Measurements from ENCODE around the gene ZFHX3. TPM values are rescaled to one million over a fixed set of nuclear protein-coding genes. Genes with fewer than 3 reads are reported as not detected.

Gene ZFHX3
- total and polyA plus RNA-seq, 9 donors = 5.2 to 12.0 (median 7.5) TPM

GRCh38 chr16:72951916-72952315 lies 96.0 kb downstream of the ZFHX3 start:
- WGBS (ENCODE audit: insufficient coverage) = 100% methylated on average over 1 of the region's 3 CpGs
- Histone ChIP-seq H3K36me3 (ENCODE audit: control insufficient read depth, insufficient read depth, low read length) (peaks cover 27% of the 10 kb centered on the region), H3K9me3 (replicated peaks; ENCODE audit: control insufficient read depth, low read depth, low read length) (no peaks in the 10 kb centered on the region), H3K27me3 (ENCODE audit: control insufficient read depth, insufficient read depth, low read length) (no peaks in the 10 kb centered on the region), H3K4me1 (ENCODE audit: control insufficient read depth, insufficient read depth, low read length) (peaks cover 32% of the 10 kb centered on the region), H3K27ac (ENCODE audit: low read length) (no peak overlapping the region), H3K4me3 (ENCODE audit: low read length) (no peak overlapping the region)
- DNase-seq = no peak

GRCh38 chr16:72950669-72951068 lies 97.3 kb downstream of the ZFHX3 start:
- peaks cover 42% of the 10 kb centered on the region for H3K4me1 ChIP-seq (ENCODE audit: control insufficient read depth, insufficient read depth, low read length)
- H3K27ac ChIP-seq (ENCODE audit: low read length) = no peak overlapping the region
- 94% methylated on average over 20 of the region's 20 CpGs for WGBS (ENCODE audit: insufficient coverage)
- no peaks in the 10 kb centered on the region for H3K9me3 ChIP-seq (replicated peaks; ENCODE audit: control insufficient read depth, low read depth, low read length)
- H3K27me3 ChIP-seq (ENCODE audit: control insufficient read depth, insufficient read depth, low read length) = no peaks in the 10 kb centered on the region
- H3K36me3 ChIP-seq (ENCODE audit: control insufficient read depth, insufficient read depth, low read length) = peaks cover 27% of the 10 kb centered on the region
- no peak overlapping the region for H3K4me3 ChIP-seq (ENCODE audit: low read length)
- no peak for DNase-seq

- DNase-seq = no peak
- H3K27me3 ChIP-seq (ENCODE audit: control insufficient read depth, insufficient read depth, low read length) = no peaks in the 10 kb centered on the region
- no peaks in the 10 kb centered on the region for H3K9me3 ChIP-seq (replicated peaks; ENCODE audit: control insufficient read depth, low read depth, low read length)
- WGBS (ENCODE audit: insufficient coverage) = 80% methylated on average over 17 of the region's 17 CpGs
- H3K27ac ChIP-seq (ENCODE audit: low read length) = no peak overlapping the region
- peaks cover 29% of the 10 kb centered on the region for H3K36me3 ChIP-seq (ENCODE audit: control insufficient read depth, insufficient read depth, low read length)
- H3K4me3 ChIP-seq (ENCODE audit: low read length) = no peak overlapping the region
- peaks cover 38% of the 10 kb centered on the region for H3K4me1 ChIP-seq (ENCODE audit: control insufficient read depth, insufficient read depth, low read length)
Observed at GRCh38 chr16:72948238-72948829, 99.6 kb downstream of the ZFHX3 start.

GRCh38 chr16:72947379-72948237 lies 100.3 kb downstream of the ZFHX3 start:
- WGBS (ENCODE audit: insufficient coverage) = 59% methylated on average over 9 of the region's 26 CpGs
- Histone ChIP-seq H3K27me3 (ENCODE audit: control insufficient read depth, insufficient read depth, low read length) (no peaks in the 10 kb centered on the region), H3K27ac (ENCODE audit: low read length) (no peak overlapping the region), H3K4me1 (ENCODE audit: control insufficient read depth, insufficient read depth, low read length) (peaks cover 30% of the 10 kb centered on the region), H3K36me3 (ENCODE audit: control insufficient read depth, insufficient read depth, low read length) (peaks cover 29% of the 10 kb centered on the region), H3K9me3 (replicated peaks; ENCODE audit: control insufficient read depth, low read depth, low read length) (no peaks in the 10 kb centered on the region), H3K4me3 (ENCODE audit: low read length) (no peak overlapping the region)
- no peak for DNase-seq

- 69% methylated on average over 11 of the region's 15 CpGs for WGBS (ENCODE audit: insufficient coverage)
- Histone ChIP-seq H3K36me3 (ENCODE audit: control insufficient read depth, insufficient read depth, low read length) (peaks cover 29% of the 10 kb centered on the region), H3K27me3 (ENCODE audit: control insufficient read depth, insufficient read depth, low read length) (no peaks in the 10 kb centered on the region), H3K27ac (ENCODE audit: low read length) (no peak overlapping the region), H3K9me3 (replicated peaks; ENCODE audit: control insufficient read depth, low read depth, low read length) (no peaks in the 10 kb centered on the region), H3K4me1 (ENCODE audit: control insufficient read depth, insufficient read depth, low read length) (peaks cover 22% of the 10 kb centered on the region), H3K4me3 (ENCODE audit: low read length) (no peak overlapping the region)
- DNase-seq = no peak
Observed at GRCh38 chr16:72946474-72947194, 101.3 kb downstream of the ZFHX3 start.

GRCh38 chr16:72946063-72946462 lies 101.9 kb downstream of the ZFHX3 start:
- no peak for DNase-seq
- WGBS (ENCODE audit: insufficient coverage) = 80% methylated on average over 2 of the region's 3 CpGs
- H3K9me3 ChIP-seq (replicated peaks; ENCODE audit: control insufficient read depth, low read depth, low read length) = no peaks in the 10 kb centered on the region
- peaks cover 22% of the 10 kb centered on the region for H3K4me1 ChIP-seq (ENCODE audit: control insufficient read depth, insufficient read depth, low read length)
- H3K4me3 ChIP-seq (ENCODE audit: low read length) = no peak overlapping the region
- no peak overlapping the region for H3K27ac ChIP-seq (ENCODE audit: low read length)
- no peaks in the 10 kb centered on the region for H3K27me3 ChIP-seq (ENCODE audit: control insufficient read depth, insufficient read depth, low read length)
- H3K36me3 ChIP-seq (ENCODE audit: control insufficient read depth, insufficient read depth, low read length) = peaks cover 29% of the 10 kb centered on the region

GRCh38 chr16:72945611-72946010 lies 102.3 kb downstream of the ZFHX3 start:
- Histone ChIP-seq H3K9me3 (replicated peaks; ENCODE audit: control insufficient read depth, low read depth, low read length) (no peaks in the 10 kb centered on the region), H3K4me1 (ENCODE audit: control insufficient read depth, insufficient read depth, low read length) (peaks cover 22% of the 10 kb centered on the region), H3K4me3 (ENCODE audit: low read length) (no peak overlapping the region), H3K36me3 (ENCODE audit: control insufficient read depth, insufficient read depth, low read length) (peaks cover 25% of the 10 kb centered on the region), H3K27me3 (ENCODE audit: control insufficient read depth, insufficient read depth, low read length) (no peaks in the 10 kb centered on the region), H3K27ac (ENCODE audit: low read length) (no peak overlapping the region)
- 87% methylated on average over 3 of the region's 8 CpGs for WGBS (ENCODE audit: insufficient coverage)
- no peak for DNase-seq

GRCh38 chr16:72944757-72945485 lies 103.0 kb downstream of the ZFHX3 start:
- H3K27me3 ChIP-seq (ENCODE audit: control insufficient read depth, insufficient read depth, low read length) = no peaks in the 10 kb centered on the region
- no peak for DNase-seq
- 88% methylated on average over 3 of the region's 7 CpGs for WGBS (ENCODE audit: insufficient coverage)
- H3K4me1 ChIP-seq (ENCODE audit: control insufficient read depth, insufficient read depth, low read length) = peaks cover 22% of the 10 kb centered on the region
- peaks cover 18% of the 10 kb centered on the region for H3K36me3 ChIP-seq (ENCODE audit: control insufficient read depth, insufficient read depth, low read length)
- no peak overlapping the region for H3K27ac ChIP-seq (ENCODE audit: low read length)
- H3K9me3 ChIP-seq (replicated peaks; ENCODE audit: control insufficient read depth, low read depth, low read length) = no peaks in the 10 kb centered on the region
- H3K4me3 ChIP-seq (ENCODE audit: low read length) = no peak overlapping the region

GRCh38 chr16:72942021-72942420 lies 105.9 kb downstream of the ZFHX3 start:
- peaks cover 31% of the 10 kb centered on the region for H3K4me1 ChIP-seq (ENCODE audit: control insufficient read depth, insufficient read depth, low read length)
- H3K9me3 ChIP-seq (replicated peaks; ENCODE audit: control insufficient read depth, low read depth, low read length) = no peaks in the 10 kb centered on the region
- WGBS (ENCODE audit: insufficient coverage) = 91% methylated on average over 1 of the region's 7 CpGs
- H3K36me3 ChIP-seq (ENCODE audit: control insufficient read depth, insufficient read depth, low read length) = peaks cover 2% of the 10 kb centered on the region
- no peak overlapping the region for H3K27ac ChIP-seq (ENCODE audit: low read length)
- H3K27me3 ChIP-seq (ENCODE audit: control insufficient read depth, insufficient read depth, low read length) = no peaks in the 10 kb centered on the region
- DNase-seq = no peak
- H3K4me3 ChIP-seq (ENCODE audit: low read length) = no peak overlapping the region

Measured in muscle of leg (tissue), 11 donors.